ENCODE results near the gene BTNL9. TPM values are rescaled to one million over a fixed set of nuclear protein-coding genes. Genes with fewer than 3 reads are reported as not detected.

Gene BTNL9
- total RNA-seq, 1 experiment from 2014 or later = 37.5 TPM

- Histone ChIP-seq H3K4me1 (ENCODE audit: control insufficient read depth, insufficient read depth, low read length) (no peaks in the 10 kb centered on the region), H3K27me3 (ENCODE audit: control insufficient read depth, insufficient read depth, low read length) (no peaks in the 10 kb centered on the region), H3K36me3 (ENCODE audit: control insufficient read depth, insufficient read depth, low read length) (no peaks in the 10 kb centered on the region), H3K4me3 (ENCODE audit: low read depth in 2 of 2, low read length in 2 of 2) (no peak overlapping the region), H3K9me3 (ENCODE audit: control insufficient read depth, insufficient read depth, low read depth, low read length) (no peaks in the 10 kb centered on the region), H3K27ac (ENCODE audit: low read length) (no peak overlapping the region)
- no peak for ATAC-seq
- no TSS peak for BruUV-seq (replicated peaks)
- intact Hi-C loops (cut with micrococcal nuclease; ENCODE audit: unreplicated experiment) (no loop called here), in situ Hi-C loops (cut with HindIII; ENCODE audit: low pct_unique_long_range_greater_than_20kb, low sequenced_read_pairs) (no loop called here)
- no peak for DNase-seq (ENCODE audit: low read depth, low spot score)
- ChIA-PET POLR2A (no interaction called here), CTCF (no interaction called here)
- TF ChIP-seq TCF7L2 (IDR thresholded peaks at IDR 0.05; ENCODE audit: low read depth, low read length) = no peak
- no peak for TF ChIP-seq CTCF (IDR thresholded peaks at IDR 0.05)
- no peak for TF ChIP-seq REST (IDR thresholded peaks at IDR 0.05; ENCODE audit: insufficient read depth in 1 of 2, low read depth in 2 of 2, low read length in 1 of 2)
- no peak for TF ChIP-seq POLR2AphosphoS5 (IDR thresholded peaks at IDR 0.05; ENCODE audit: low read depth, low read length)
- no peak for TF ChIP-seq SIN3A (IDR thresholded peaks at IDR 0.05; ENCODE audit: borderline replicate concordance, insufficient read depth, low read depth, low read length)
Measured at GRCh38 chr5:181020688-181021087, 19.4 kb upstream of the BTNL9 start.

- Histone ChIP-seq H3K4me3 (ENCODE audit: low read depth in 2 of 2, low read length in 2 of 2) (no peak overlapping the region), H3K27me3 (ENCODE audit: control insufficient read depth, insufficient read depth, low read length) (no peaks in the 10 kb centered on the region), H3K9me3 (ENCODE audit: control insufficient read depth, insufficient read depth, low read depth, low read length) (no peaks in the 10 kb centered on the region), H3K4me1 (ENCODE audit: control insufficient read depth, insufficient read depth, low read length) (no peaks in the 10 kb centered on the region), H3K36me3 (ENCODE audit: control insufficient read depth, insufficient read depth, low read length) (no peaks in the 10 kb centered on the region), H3K27ac (ENCODE audit: low read length) (no peak overlapping the region)
- ChIA-PET POLR2A (no interaction called here), CTCF (no interaction called here)
- no peak for TF ChIP-seq POLR2AphosphoS5 (IDR thresholded peaks at IDR 0.05; ENCODE audit: low read depth, low read length)
- TF ChIP-seq SIN3A (IDR thresholded peaks at IDR 0.05; ENCODE audit: borderline replicate concordance, insufficient read depth, low read depth, low read length) = no peak
- TF ChIP-seq REST (IDR thresholded peaks at IDR 0.05; ENCODE audit: insufficient read depth in 1 of 2, low read depth in 2 of 2, low read length in 1 of 2) = no peak
- TF ChIP-seq TCF7L2 (IDR thresholded peaks at IDR 0.05; ENCODE audit: low read depth, low read length) = no peak
- TF ChIP-seq CTCF (IDR thresholded peaks at IDR 0.05) = no peak
- no peak for ATAC-seq
- in situ Hi-C loops (cut with HindIII; ENCODE audit: low pct_unique_long_range_greater_than_20kb, low sequenced_read_pairs) = no loop called here
- no peak for DNase-seq (ENCODE audit: low read depth, low spot score)
- intact Hi-C loops (cut with micrococcal nuclease; ENCODE audit: unreplicated experiment) = no loop called here
- no TSS peak for BruUV-seq (replicated peaks)
Measured at GRCh38 chr5:181024245-181025064, 15.6 kb upstream of the BTNL9 start.
